Cardiac fibroblast (primary cell): ENCODE data around the gene CNTN5.
A peak's percentile ranks its signal among the peaks of the same experiment; 100 is the strongest.

Experiments used
- DNase-seq, 2 donors: peaks; one replicate each; pipeline versions ENCODE4 v3.0.0 to v3.0.0-alpha.2; 2010; ENCODE audit warnings: low read depth in 2 of 2
- H3K4me3 ChIP-seq, 2 donors: replicated peaks in 1 of 2; 1 replicate in 1 of 2; 2 replicates in 1 of 2; pipeline ENCODE4 v1.5.1; 2011; ENCODE audit warnings: low read depth in 2 of 2, low read length in 2 of 2, mild to moderate bottlenecking in 2 of 2, moderate library complexity in 1 of 2
- TF ChIP-seq, protein P1 (sequence below): IDR thresholded peaks from one replicate; pipeline ENCODE4 v1.5.1; 2011; ENCODE audit warnings: low read depth, mild to moderate bottlenecking, low read length, inconsistent platforms

CNTN5 gene

DNA sequence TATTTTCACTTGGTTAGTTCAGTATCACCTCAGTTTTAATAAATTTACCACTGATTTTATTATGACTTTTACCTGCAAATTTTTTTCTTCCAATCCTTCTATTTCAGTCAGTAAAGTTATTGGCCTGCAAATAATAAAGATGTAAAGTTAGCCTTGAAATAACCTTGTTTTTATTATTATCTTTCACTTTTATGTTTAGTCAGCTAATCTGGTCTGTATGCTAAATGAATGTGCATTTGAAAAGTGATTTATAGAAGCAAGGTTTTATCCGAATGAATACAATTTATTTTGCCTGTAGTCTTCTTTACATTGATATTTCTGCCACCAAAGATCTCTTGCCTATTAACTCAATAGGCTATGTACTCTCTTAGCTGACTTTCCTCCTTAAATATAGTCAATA lies 425.7 kb downstream of the CNTN5 start:
- H3K4me3 ChIP-seq, result no peak overlapping the region
- TF ChIP-seq, protein P1, sequence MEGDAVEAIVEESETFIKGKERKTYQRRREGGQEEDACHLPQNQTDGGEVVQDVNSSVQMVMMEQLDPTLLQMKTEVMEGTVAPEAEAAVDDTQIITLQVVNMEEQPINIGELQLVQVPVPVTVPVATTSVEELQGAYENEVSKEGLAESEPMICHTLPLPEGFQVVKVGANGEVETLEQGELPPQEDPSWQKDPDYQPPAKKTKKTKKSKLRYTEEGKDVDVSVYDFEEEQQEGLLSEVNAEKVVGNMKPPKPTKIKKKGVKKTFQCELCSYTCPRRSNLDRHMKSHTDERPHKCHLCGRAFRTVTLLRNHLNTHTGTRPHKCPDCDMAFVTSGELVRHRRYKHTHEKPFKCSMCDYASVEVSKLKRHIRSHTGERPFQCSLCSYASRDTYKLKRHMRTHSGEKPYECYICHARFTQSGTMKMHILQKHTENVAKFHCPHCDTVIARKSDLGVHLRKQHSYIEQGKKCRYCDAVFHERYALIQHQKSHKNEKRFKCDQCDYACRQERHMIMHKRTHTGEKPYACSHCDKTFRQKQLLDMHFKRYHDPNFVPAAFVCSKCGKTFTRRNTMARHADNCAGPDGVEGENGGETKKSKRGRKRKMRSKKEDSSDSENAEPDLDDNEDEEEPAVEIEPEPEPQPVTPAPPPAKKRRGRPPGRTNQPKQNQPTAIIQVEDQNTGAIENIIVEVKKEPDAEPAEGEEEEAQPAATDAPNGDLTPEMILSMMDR, result no peak
- no peak for DNase-seq

DNA sequence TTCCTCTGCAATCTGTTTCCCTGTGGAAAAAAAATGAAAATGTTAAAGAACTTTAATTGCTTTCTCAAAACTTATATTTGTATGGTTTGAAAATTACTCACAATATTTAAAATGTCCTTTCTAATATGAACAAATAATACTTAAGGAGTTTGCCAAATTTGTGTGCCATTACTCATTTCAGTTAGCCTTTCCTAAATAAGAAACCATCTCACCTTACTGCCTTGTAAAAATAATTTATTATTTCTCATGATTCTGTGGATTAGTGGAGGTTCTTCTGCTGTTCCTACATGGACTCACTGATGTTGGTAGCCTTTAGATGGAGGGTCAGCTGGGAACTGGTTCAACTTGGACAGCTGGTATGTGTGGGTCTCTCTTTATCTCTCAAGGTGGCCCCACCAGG lies 428.6 kb downstream of the CNTN5 start:
- TF ChIP-seq, protein P1, result no peak
- no peak for DNase-seq
- no peak overlapping the region for H3K4me3 ChIP-seq

DNA sequence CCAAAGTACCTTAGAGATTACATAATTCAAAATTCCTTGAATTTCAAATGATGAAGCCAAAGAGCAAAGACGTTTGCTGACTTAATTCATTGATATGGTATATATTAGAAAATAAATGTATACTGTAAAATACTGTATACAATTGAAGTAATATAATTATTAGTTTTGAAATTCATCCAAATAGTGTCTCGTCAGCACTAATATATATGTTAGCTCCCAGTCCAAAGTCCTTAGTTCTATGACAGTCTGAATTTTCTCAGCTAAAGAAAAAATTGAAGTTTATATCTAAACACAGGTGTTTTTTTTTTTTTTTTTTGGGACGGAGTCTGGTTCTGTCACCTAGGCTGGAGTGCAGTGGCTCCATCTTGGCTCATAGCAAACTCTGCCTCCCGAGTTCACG lies 431.3 kb downstream of the CNTN5 start:
- no peak overlapping the region for H3K4me3 ChIP-seq
- no peak for DNase-seq
- TF ChIP-seq, protein P1, result no peak

DNA sequence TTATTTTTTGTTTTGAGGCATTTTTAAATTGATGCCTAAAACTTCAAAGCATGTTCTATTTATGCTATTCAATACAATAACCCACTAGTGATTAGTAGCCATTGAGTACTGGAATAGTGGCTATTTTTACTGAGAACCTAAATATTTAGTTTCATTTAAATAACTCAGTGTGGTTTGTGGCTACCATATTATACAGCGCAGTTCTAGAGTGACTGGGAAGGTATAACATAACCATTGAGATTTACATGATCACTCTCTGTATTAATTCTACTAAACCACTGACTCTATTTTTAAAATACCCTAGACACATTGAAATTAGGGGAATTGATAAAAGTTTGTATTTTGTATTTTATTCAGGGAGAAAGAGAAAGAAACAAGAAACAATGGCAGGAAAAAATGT lies 441.2 kb downstream of the CNTN5 start:
- TF ChIP-seq, protein P1, result no peak
- no peak for DNase-seq
- no peak overlapping the region for H3K4me3 ChIP-seq

DNA sequence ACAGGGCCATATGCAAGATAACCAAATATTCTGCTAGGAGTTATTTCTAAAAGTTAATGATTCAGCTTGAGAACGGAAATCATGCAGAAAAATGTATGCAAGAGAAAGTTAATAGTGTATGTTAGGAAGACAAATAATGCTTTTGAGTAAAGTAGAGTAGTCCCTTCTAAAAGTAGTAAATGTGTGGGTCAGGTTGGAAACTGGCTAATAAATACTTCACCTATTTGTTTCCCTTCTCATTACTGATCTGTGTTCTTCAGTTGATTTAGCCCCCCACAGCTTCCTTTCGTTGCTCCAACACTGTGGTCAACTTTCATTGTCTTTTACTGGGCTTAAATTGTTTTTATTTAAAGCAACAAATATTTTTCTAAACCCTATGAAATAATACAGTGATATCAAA lies 444.2 kb downstream of the CNTN5 start:
- DNase-seq, result no peak
- no peak overlapping the region for H3K4me3 ChIP-seq
- TF ChIP-seq, protein P1, result no peak

DNA sequence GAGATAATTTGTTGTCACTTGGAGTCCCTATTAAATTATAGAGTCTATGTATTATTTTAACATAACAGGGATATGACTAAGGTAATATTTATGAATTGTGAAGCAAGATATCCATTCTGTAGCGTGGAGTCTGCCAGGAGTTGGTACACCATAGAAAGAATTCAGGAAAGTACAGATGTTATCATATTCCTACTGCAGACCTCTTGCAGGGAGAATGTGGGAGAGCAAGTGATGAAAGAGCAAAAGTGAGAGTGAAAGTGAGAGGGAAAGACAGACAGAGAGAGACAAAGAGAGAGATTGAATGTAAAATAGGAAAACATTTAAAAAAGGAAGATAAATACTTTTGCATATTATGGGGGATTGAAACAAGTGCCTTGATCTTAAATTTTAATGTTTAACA lies 468.8 kb downstream of the CNTN5 start:
- TF ChIP-seq, protein P1, result no peak
- peak; percentile 32 to 53 for DNase-seq
- H3K4me3 ChIP-seq, result no peak overlapping the region

DNA sequence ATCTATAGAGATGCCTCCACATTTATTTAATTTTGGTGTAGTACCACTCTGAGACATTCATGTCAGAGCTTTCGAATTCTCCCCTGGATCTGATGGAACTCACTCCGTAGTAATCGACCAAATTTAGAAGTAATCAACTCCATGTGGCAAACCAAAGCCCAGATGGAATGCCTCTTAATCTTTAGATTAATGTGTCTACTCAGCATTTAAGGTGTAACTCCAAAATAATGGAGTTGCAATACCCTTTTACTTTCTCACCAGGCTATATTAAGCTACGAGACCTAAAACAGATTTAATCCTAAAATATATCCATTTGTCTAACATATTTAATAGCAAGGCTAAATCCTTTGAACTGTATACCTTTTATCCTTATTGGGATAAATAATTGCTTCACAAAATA lies 473.3 kb downstream of the CNTN5 start:
- DNase-seq, result no peak
- TF ChIP-seq, protein P1, result no peak
- no peak overlapping the region for H3K4me3 ChIP-seq
